Smooth muscle cell (in vitro differentiated cells): Measurements from ENCODE around the gene RNF180. TPM values are rescaled to one million over a fixed set of nuclear protein-coding genes. Genes with fewer than 3 reads are reported as not detected.

Experiments used
- DNase-seq: peaks from one replicate; lab custom pipeline; 2025; ENCODE audit not compliant: unreplicated experiment; lab: John Stamatoyannopoulos, UW
- H2AFZ ChIP-seq: fragments of 200-600 bp; sonication (generic); 2 replicates; pipeline ENCODE4 v1.6.0; 2016; ENCODE audit warnings: antibody characterized with exemption, low read depth, mild to moderate bottlenecking
- H3F3A ChIP-seq: fragments of 200-600 bp; sonication (generic); 2 replicates; pipeline ENCODE4 v1.6.0; 2017; ENCODE audit warnings: antibody characterized with exemption, low read depth
- H3K27ac ChIP-seq: fragments of 200-600 bp; sonication (generic); 2 replicates; pipeline ENCODE4 v1.5.1; 2016; ENCODE audit warnings: low read depth, mild to moderate bottlenecking
- H3K27me3 ChIP-seq: fragments of 200-600 bp; sonication (generic); 2 replicates; pipeline ENCODE4 v1.6.1; 2016; ENCODE audit warnings: low read depth, mild to moderate bottlenecking
- H3K36me3 ChIP-seq: fragments of 200-600 bp; sonication (generic); 2 replicates; pipeline ENCODE4 v1.5.1; 2016; ENCODE audit warnings: low read depth
- H3K4me1 ChIP-seq: fragments of 200-600 bp; sonication (generic); 2 replicates; pipeline ENCODE4 v1.5.1; 2016; ENCODE audit warnings: low read depth
- H3K4me2 ChIP-seq: fragments of 200-600 bp; sonication (generic); 2 replicates; pipeline ENCODE4 v1.6.0; 2016; ENCODE audit warnings: mild to moderate bottlenecking
- H3K4me3 ChIP-seq: fragments of 200-600 bp; sonication (generic); 2 replicates; pipeline ENCODE4 v1.5.1; 2016; ENCODE audit warnings: mild to moderate bottlenecking
- H3K79me2 ChIP-seq: fragments of 200-600 bp; sonication (generic); 2 replicates; pipeline ENCODE4 v1.6.0; 2016; ENCODE audit warnings: low read depth, mild to moderate bottlenecking
- H3K9ac ChIP-seq: fragments of 200-600 bp; sonication (generic); 2 replicates; pipeline ENCODE4 v1.6.0; 2016; ENCODE audit warnings: low read depth
- H3K9me3 ChIP-seq: fragments of 200-600 bp; sonication (generic); replicated peaks from 2 replicates; pipeline ENCODE4 v1.5.1; 2016; ENCODE audit warnings: low read depth
- H4K20me1 ChIP-seq: fragments of 200-600 bp; sonication (generic); 2 replicates; pipeline ENCODE4 v1.6.0; 2016; ENCODE audit warnings: low read depth
- CTCF ChIP-seq: fragments of 200-600 bp; sonication (generic); IDR thresholded peaks from 2 replicates; pipeline ENCODE4 v1.5.1; 2017; ENCODE audit warnings: borderline replicate concordance, mild to moderate bottlenecking, antibody characterized with exemption; ENCODE audit not compliant: insufficient read depth, poor library complexity, severe bottlenecking
- WGBS: methylation state at CpG from one replicate; pipeline ENCODE4 v1.1.7; 2016; ENCODE audit warnings: low lambda C conversion rate; 5-methylcytosine and 5-hydroxymethylcytosine counted together
- polyA plus RNA-seq: library from polyadenylated mRNA; unstranded; fragments of >200 nt; fragmentation: Nextera tagmentation; extraction: Ambion mirVana; gene quantifications from 2 replicates; pipeline ENCODE4 v1.2.1, GENCODE V29; 2016
- total RNA-seq: library from RNA; depleted of rRNA; stranded (reverse); fragments of >200 nt; gene quantifications from 2 replicates; pipeline ENCODE4 v1.2.3, GENCODE V29; 2014

Gene RNF180
- total and polyA plus RNA-seq, 2 experiments from 2014 or later = 3.0 to 3.8 TPM

GRCh38 chr5:64140018-64140417 is 25.6 kb upstream of the RNF180 start:
- Histone ChIP-seq H3K36me3 (no peaks in the 10 kb centered on the region), H3K9me3 (no peaks in the 10 kb centered on the region), H3K4me2 (no peak overlapping the region), H3K4me3 (no peak overlapping the region), H3K9ac (no peak overlapping the region), H3K79me2 (no peaks in the 10 kb centered on the region), H2AFZ (no peak overlapping the region), H3K4me1 (no peaks in the 10 kb centered on the region), H3K27me3 (no peaks in the 10 kb centered on the region), H3K27ac (no peak overlapping the region), H3F3A (no peaks in the 10 kb centered on the region), H4K20me1 (no peaks in the 10 kb centered on the region)
- WGBS = 90% methylated on average over 3 of the region's 3 CpGs
- DNase-seq = no peak
- TF ChIP-seq CTCF = no peak

- H3K27ac ChIP-seq = no peak overlapping the region
- H3K9ac ChIP-seq = no peak overlapping the region
- H3K4me3 ChIP-seq = no peak overlapping the region
- DNase-seq = no peak
- H4K20me1 ChIP-seq = no peaks in the 10 kb centered on the region
- no peak overlapping the region for H3K4me2 ChIP-seq
- no peak for TF ChIP-seq CTCF
- WGBS = 76% methylated on average over 1 of the region's 1 CpG
- no peaks in the 10 kb centered on the region for H3F3A ChIP-seq
- H3K4me1 ChIP-seq = no peaks in the 10 kb centered on the region
- no peaks in the 10 kb centered on the region for H3K27me3 ChIP-seq
- no peaks in the 10 kb centered on the region for H3K9me3 ChIP-seq
- no peaks in the 10 kb centered on the region for H3K36me3 ChIP-seq
- H2AFZ ChIP-seq = no peak overlapping the region
- no peaks in the 10 kb centered on the region for H3K79me2 ChIP-seq
These were observed 21.0 kb upstream of the RNF180 start for GRCh38 chr5:64144425-64145215.

- WGBS = 64% methylated on average over 4 of the region's 4 CpGs
- Histone ChIP-seq H3K27me3 (no peaks in the 10 kb centered on the region), H3K36me3 (no peaks in the 10 kb centered on the region), H3F3A (no peaks in the 10 kb centered on the region), H4K20me1 (no peaks in the 10 kb centered on the region), H3K9ac (no peak overlapping the region), H3K4me3 (no peak overlapping the region), H2AFZ (no peak overlapping the region), H3K4me1 (no peaks in the 10 kb centered on the region), H3K9me3 (no peaks in the 10 kb centered on the region), H3K4me2 (no peak overlapping the region), H3K79me2 (no peaks in the 10 kb centered on the region), H3K27ac (no peak overlapping the region)
- no peak for DNase-seq
- no peak for TF ChIP-seq CTCF
These were observed 20.3 kb upstream of the RNF180 start for GRCh38 chr5:64145216-64145895.
